Adrenal gland (tissue), 12 donors: ENCODE results near the gene KIF1C. TPM values are rescaled to one million over a fixed set of nuclear protein-coding genes. Genes with fewer than 3 reads are reported as not detected.

Source experiments
- DNase-seq, 7 donors: peaks; one replicate each; pipeline ENCODE4 v3.0.0-alpha.2; 2019 to 2020
- H3K27ac ChIP-seq, 5 donors: fragments of 200-600 bp; sonication (generic) in 4 of 5; 1 replicate in 3 of 5; 2 replicates in 2 of 5; pipeline versions ENCODE4 v1.5.1 to v1.8.0; 2016 to 2020; ENCODE audit warnings: mild to moderate bottlenecking in 1 of 5
- H3K27me3 ChIP-seq: fragments of 200-600 bp; 2 replicates; pipeline ENCODE4 v1.8.0; 2021
- H3K36me3 ChIP-seq, 2 donors: fragments of 200-600 bp; replicated peaks in 1 of 2; 1 replicate in 1 of 2; 2 replicates in 1 of 2; pipeline versions ENCODE4 v1.5.1 to v1.8.0; 2018 to 2022
- H3K4me1 ChIP-seq, 2 donors: fragments of 200-600 bp; replicated peaks in 1 of 2; 1 replicate in 1 of 2; 2 replicates in 1 of 2; pipeline versions ENCODE4 v1.5.1 to v1.8.0; 2018 to 2021
- H3K4me3 ChIP-seq, 4 donors: fragments of 200-600 bp; sonication (generic) in 3 of 4; one replicate each; pipeline ENCODE4 v1.5.1; 2016 to 2018
- H3K9me3 ChIP-seq, 3 donors: fragments of 200-600 bp; sonication (generic) in 1 of 3; replicated peaks in 1 of 3; 1 replicate in 2 of 3; 2 replicates in 1 of 3; pipeline versions ENCODE4 v1.5.1 to v1.8.0; 2016 to 2021
- CTCF ChIP-seq, 6 experiments: fragments of 450-650 bp in 4 of 6; fragments of 200-600 bp in 2 of 6; sonication (generic) in 1 of 6; IDR thresholded peaks; 1 replicate in 5 of 6; 2 replicates in 1 of 6; pipeline versions ENCODE4 v1.5.1 to v1.8.0; 2016 to 2021; ENCODE audit warnings: antibody characterized with exemption in 6 of 6, mild to moderate bottlenecking in 2 of 6, moderate library complexity in 1 of 6
- POLR2A ChIP-seq, 2 donors: fragments of 450-650 bp; IDR thresholded peaks; one replicate each; pipeline ENCODE4 v1.6.1; 2017; ENCODE audit warnings: antibody characterized with exemption in 2 of 2, mild to moderate bottlenecking in 2 of 2, moderate library complexity in 1 of 2
- WGBS, 4 donors: extraction: QIAGEN DNeasy Blood & Tissue Kit in 2 of 4; methylation state at CpG; one replicate each; pipeline versions ENCODE4 v1.1.5 to v1.1.7; 2013 to 2017; 5-methylcytosine and 5-hydroxymethylcytosine counted together
- intact Hi-C, 2 donors: fragments of 100-400 bp; cut with DNase I; formaldehyde crosslinking; loops; one replicate each; pipeline versions ENCODE4 v1.14.1 to v1.15.0; 2022 to 2023
- microRNA-seq, 3 donors: library from miRNA; unstranded; fragments of <30 nt; microRNA quantifications; one replicate each; pipeline ENCODE4, GENCODE V29; 2017 to 2020
- polyA plus RNA-seq, 3 donors: library from polyadenylated mRNA; stranded (reverse); fragments of 200-250 nt in 2 of 3; fragments of 350-450 nt in 1 of 3; fragmentation: Illumina TruSeq in 1 of 3; extraction: RNeasy Lipid Tissue Mini Kit (QIAGEN cat#74804) in 1 of 3; gene quantifications; one replicate each; pipeline ENCODE4 v1.2.3, GENCODE V29; 2013 to 2014
- small RNA-seq, 2 donors: library from RNA; depleted of rRNA; stranded (forward); fragments of <200 nt; gene quantifications; one replicate each; pipeline ENCODE3, GENCODE V24; 2016
- total RNA-seq, 9 donors: library from RNA; depleted of rRNA in 4 of 9; stranded (reverse); fragments of >200 nt in 4 of 9; fragments of 120-200 nt in 1 of 9; fragmentation: NEBNext Ultra II Directional in 1 of 9; extraction: Animal tissue kit (Norgen Biotek cat#: 25700) in 1 of 9; gene quantifications; one replicate each; pipeline versions ENCODE4 v1.1.0 to v1.2.4, GENCODE V29; 2013 to 2023
- donor health status: healthy with polysubstance abuse.
- donor health status: Bipolar disorder and iron deficiency.
- donor health status: DM: yes; HTN: yes; CAD: no.
- donor health status: DM: no; HTN: no; CAD: no.
- donor health status: DM: no; HTN: no; CAD: no.
- donor health status: DM: yes; HTN: yes; CAD: no.

The KIF1C gene
- total and polyA plus RNA-seq, 12 donors = 16.2 to 91.0 (median 55.4) TPM

GRCh38 chr17:5077781-5078105 is 80.0 kb downstream of the KIF1C start:
- intact Hi-C loops = no loop called here
- WGBS, 4 donors = 9 to 37% (median 13%) methylated on average over 10 to 14 of the region's 14 CpGs
- Histone ChIP-seq H3K9me3 (no peaks in the 10 kb centered on the region), H3K36me3 (no peaks in the 10 kb centered on the region), H3K27ac (peak overlapping the region in 4 of 5 donors; percentile 2 to 83 (median 42)), H3K4me3 (peak overlapping the region; percentile 4 to 93 (median 62)), H3K4me1 (peaks cover 4 to 9% of the 10 kb centered on the region in 2 donors), H3K27me3 (no peaks in the 10 kb centered on the region)
- DNase-seq = peak in 1 of 7 donors; percentile 20
- no peak for TF ChIP-seq CTCF (IDR thresholded peaks at IDR 0.05)
- no peak for TF ChIP-seq POLR2A (IDR thresholded peaks at IDR 0.05)

Small RNA genes within 50 kb of the gene (microRNA-seq; reads per million reads assigned to microRNA genes)
- gene MIR6864 = 0 reads per million in 3 donors
- 0.76 to 0.89 (median 0.85) reads per million in 3 donors for gene MIR6865

Small RNA genes within 50 kb of the gene (small RNA-seq; reads per million reads assigned to genes)
- gene MIR6864 = 0 to 0.12 reads per million in 2 donors
- gene MIR6865 = 0 reads per million in 2 donors

Other genes with a start within 250 kb of the KIF1C start
- gene TM4SF5, start 226.1 kb upstream of the KIF1C start, total RNA-seq = under 1 TPM in 2 of 9 donors, not detected in 7; 0.32 to 0.55 TPM
- gene TM4SF5, start 226.1 kb upstream of the KIF1C start, polyA plus RNA-seq = under 1 TPM in 1 of 3 donors, not detected in 2; 0.17 TPM
- 1 to 10 TPM in 8 of 9 donors, under 1 TPM in 1; 0.50 to 6.9 (median 4.2) TPM for gene VMO1, start 211.6 kb upstream of the KIF1C start, total RNA-seq
- gene VMO1, start 211.6 kb upstream of the KIF1C start, polyA plus RNA-seq = 1 to 10 TPM in 2 of 3 donors, not detected in 1; 5.1 to 9.6 TPM
- gene GLTPD2, start 209.0 kb upstream of the KIF1C start, total RNA-seq = not detected
- not detected for gene GLTPD2, start 209.0 kb upstream of the KIF1C start, polyA plus RNA-seq
- gene PSMB6, start 201.8 kb upstream of the KIF1C start, total RNA-seq = 100 to 1,000 TPM; 112 to 281 (median 150) TPM
- 100 to 1,000 TPM in 2 of 3 donors, 10 to 100 TPM in 1; 70.5 to 227 (median 138) TPM for gene PSMB6, start 201.8 kb upstream of the KIF1C start, polyA plus RNA-seq
- gene PLD2, start 190.8 kb upstream of the KIF1C start, total RNA-seq = 10 to 100 TPM in 7 of 9 donors, 1 to 10 TPM in 2; 5.9 to 27.1 (median 16.4) TPM
- 10 to 100 TPM in 2 of 3 donors, 1 to 10 TPM in 1; 4.1 to 34.8 (median 19.5) TPM for gene PLD2, start 190.8 kb upstream of the KIF1C start, polyA plus RNA-seq
- gene MINK1, start 164.6 kb upstream of the KIF1C start, total RNA-seq = 100 to 1,000 TPM in 1 of 9 donors, 10 to 100 TPM in 8; 21.5 to 130 (median 51.7) TPM
- gene MINK1, start 164.6 kb upstream of the KIF1C start, polyA plus RNA-seq = 100 to 1,000 TPM in 1 of 3 donors, 10 to 100 TPM in 2; 35.1 to 135 (median 41.0) TPM
- 1 to 10 TPM in 5 of 9 donors, under 1 TPM in 4; 0.71 to 4.2 (median 1.3) TPM for gene C17orf107, start 98.4 kb upstream of the KIF1C start, total RNA-seq
- 1 to 10 TPM in 1 of 3 donors, under 1 TPM in 2; 0.42 to 1.1 (median 0.47) TPM for gene C17orf107, start 98.4 kb upstream of the KIF1C start, polyA plus RNA-seq
- 1 to 10 TPM in 2 of 9 donors, under 1 TPM in 5, not detected in 2; 0.30 to 7.2 (median 0.55) TPM for gene CHRNE, start 94.9 kb upstream of the KIF1C start, total RNA-seq
- under 1 TPM; 0.33 to 0.91 (median 0.56) TPM for gene CHRNE, start 94.9 kb upstream of the KIF1C start, polyA plus RNA-seq
- under 1 TPM in 2 of 9 donors, not detected in 7; 0.08 to 0.17 TPM for gene GP1BA, start 65.7 kb upstream of the KIF1C start, total RNA-seq
- not detected for gene GP1BA, start 65.7 kb upstream of the KIF1C start, polyA plus RNA-seq
- gene SLC25A11, start 57.9 kb upstream of the KIF1C start, total RNA-seq = 10 to 100 TPM; 60.2 to 77.7 (median 68.0) TPM
- gene SLC25A11, start 57.9 kb upstream of the KIF1C start, polyA plus RNA-seq = 10 to 100 TPM; 37.8 to 57.1 (median 40.3) TPM
- gene RNF167, start 57.7 kb upstream of the KIF1C start, total RNA-seq = 100 to 1,000 TPM in 4 of 9 donors, 10 to 100 TPM in 5; 46.7 to 130 (median 88.8) TPM
- 100 to 1,000 TPM; 134 to 252 (median 240) TPM for gene RNF167, start 57.7 kb upstream of the KIF1C start, polyA plus RNA-seq
- gene PFN1, start 49.4 kb upstream of the KIF1C start, total RNA-seq = 1,000 to 10,000 TPM in 1 of 9 donors, 100 to 1,000 TPM in 8; 311 to 1,056 (median 451) TPM
- 100 to 1,000 TPM; 310 to 593 (median 390) TPM for gene PFN1, start 49.4 kb upstream of the KIF1C start, polyA plus RNA-seq
- 10 to 100 TPM in 3 of 9 donors, 1 to 10 TPM in 6; 1.6 to 76.6 (median 4.7) TPM for gene ENO3, start 46.8 kb upstream of the KIF1C start, total RNA-seq
- gene ENO3, start 46.8 kb upstream of the KIF1C start, polyA plus RNA-seq = 10 to 100 TPM in 2 of 3 donors, 1 to 10 TPM in 1; 2.5 to 64.8 (median 22.0) TPM
- gene SPAG7, start 30.1 kb upstream of the KIF1C start, total RNA-seq = 100 to 1,000 TPM in 1 of 9 donors, 10 to 100 TPM in 8; 44.3 to 120 (median 73.1) TPM
- 100 to 1,000 TPM in 1 of 3 donors, 10 to 100 TPM in 2; 67.1 to 114 (median 82.9) TPM for gene SPAG7, start 30.1 kb upstream of the KIF1C start, polyA plus RNA-seq
- 10 to 100 TPM in 8 of 9 donors, 1 to 10 TPM in 1; 6.9 to 70.6 (median 22.7) TPM for gene CAMTA2, start 10.3 kb upstream of the KIF1C start, total RNA-seq
- 100 to 1,000 TPM in 1 of 3 donors, 10 to 100 TPM in 2; 26.4 to 190 (median 93.4) TPM for gene CAMTA2, start 10.3 kb upstream of the KIF1C start, polyA plus RNA-seq
- gene INCA1, start 428 bp upstream of the KIF1C start, total RNA-seq = 1 to 10 TPM in 3 of 9 donors, under 1 TPM in 4, not detected in 2; 0.44 to 2.5 (median 0.98) TPM
- 1 to 10 TPM; 1.2 to 6.2 (median 3.0) TPM for gene INCA1, start 428 bp upstream of the KIF1C start, polyA plus RNA-seq
- under 1 TPM in 1 of 9 donors, not detected in 8; 0.40 TPM for gene SLC52A1, start 37.5 kb downstream of the KIF1C start, total RNA-seq
- under 1 TPM in 1 of 3 donors, not detected in 2; 0.24 TPM for gene SLC52A1, start 37.5 kb downstream of the KIF1C start, polyA plus RNA-seq
- gene ZFP3, start 80.5 kb downstream of the KIF1C start, total RNA-seq = 1 to 10 TPM; 2.9 to 6.9 (median 4.4) TPM
- gene ZFP3, start 80.5 kb downstream of the KIF1C start, polyA plus RNA-seq = 1 to 10 TPM; 1.6 to 8.4 (median 1.8) TPM
- 10 to 100 TPM in 1 of 9 donors, 1 to 10 TPM in 8; 3.6 to 10.3 (median 6.6) TPM for gene ZNF232, start 113.9 kb downstream of the KIF1C start, total RNA-seq
- gene ZNF232, start 113.9 kb downstream of the KIF1C start, polyA plus RNA-seq = 10 to 100 TPM in 1 of 3 donors, 1 to 10 TPM in 2; 4.9 to 14.6 (median 7.1) TPM
- under 1 TPM in 6 of 9 donors, not detected in 3; 0.04 to 0.40 (median 0.15) TPM for gene USP6, start 118.1 kb downstream of the KIF1C start, total RNA-seq
- gene USP6, start 118.1 kb downstream of the KIF1C start, polyA plus RNA-seq = under 1 TPM; 0.07 to 0.08 (median 0.07) TPM
- 10 to 100 TPM in 1 of 9 donors, 1 to 10 TPM in 7, under 1 TPM in 1; 0.72 to 16.4 (median 5.6) TPM for gene ZNF594, start 193.9 kb downstream of the KIF1C start, total RNA-seq
- 1 to 10 TPM; 1.1 to 4.9 (median 2.7) TPM for gene ZNF594, start 193.9 kb downstream of the KIF1C start, polyA plus RNA-seq
- gene SCIMP, start 236.9 kb downstream of the KIF1C start, total RNA-seq = 10 to 100 TPM in 4 of 9 donors, 1 to 10 TPM in 5; 1.1 to 14.2 (median 9.0) TPM
- gene SCIMP, start 236.9 kb downstream of the KIF1C start, polyA plus RNA-seq = 1 to 10 TPM in 2 of 3 donors, under 1 TPM in 1; 0.94 to 4.5 (median 1.7) TPM